Cardiac fibroblast (primary cell): ENCODE results near the gene OTUB1.

ENCODE experiments used
- DNase-seq, 2 donors: peaks; one replicate each; pipeline versions ENCODE4 v3.0.0 to v3.0.0-alpha.2; 2010; ENCODE audit warnings: low read depth in 2 of 2
- H3K4me3 ChIP-seq, 2 donors: replicated peaks in 1 of 2; 1 replicate in 1 of 2; 2 replicates in 1 of 2; pipeline ENCODE4 v1.5.1; 2011; ENCODE audit warnings: low read depth in 2 of 2, low read length in 2 of 2, mild to moderate bottlenecking in 2 of 2, moderate library complexity in 1 of 2
- CTCF ChIP-seq: IDR thresholded peaks from one replicate; pipeline ENCODE4 v1.5.1; 2011; ENCODE audit warnings: low read depth, mild to moderate bottlenecking, low read length, inconsistent platforms

OTUB1 gene

GRCh38 chr11:64028398-64029115 lies 42.3 kb downstream of the OTUB1 start:
- no peak for TF ChIP-seq CTCF
- DNase-seq: peak in 1 of 2 donors; percentile 30
- H3K4me3 ChIP-seq: no peak overlapping the region

DNA sequence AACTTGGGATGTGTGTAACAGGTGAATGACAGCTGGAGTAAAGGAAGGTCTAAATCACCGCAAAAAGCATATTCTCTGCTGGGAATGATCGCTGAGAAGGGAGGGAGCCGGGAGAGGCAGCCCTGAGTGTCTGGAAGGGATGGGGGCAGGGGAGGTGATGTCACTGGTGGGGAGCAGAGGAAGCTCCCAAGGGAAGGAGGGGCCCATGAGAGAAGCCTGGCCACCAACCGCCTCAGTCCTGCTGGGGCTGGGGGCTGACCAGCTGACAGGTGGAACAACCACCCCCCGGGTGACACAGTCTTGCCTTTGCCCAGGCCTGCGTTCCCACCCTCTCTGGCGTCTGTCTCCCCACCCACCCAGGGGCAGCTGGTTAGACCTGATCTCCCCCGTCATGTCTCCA lies 43.5 kb downstream of the OTUB1 start:
- DNase-seq: no peak
- TF ChIP-seq CTCF: no peak
- no peak overlapping the region for H3K4me3 ChIP-seq

DNA sequence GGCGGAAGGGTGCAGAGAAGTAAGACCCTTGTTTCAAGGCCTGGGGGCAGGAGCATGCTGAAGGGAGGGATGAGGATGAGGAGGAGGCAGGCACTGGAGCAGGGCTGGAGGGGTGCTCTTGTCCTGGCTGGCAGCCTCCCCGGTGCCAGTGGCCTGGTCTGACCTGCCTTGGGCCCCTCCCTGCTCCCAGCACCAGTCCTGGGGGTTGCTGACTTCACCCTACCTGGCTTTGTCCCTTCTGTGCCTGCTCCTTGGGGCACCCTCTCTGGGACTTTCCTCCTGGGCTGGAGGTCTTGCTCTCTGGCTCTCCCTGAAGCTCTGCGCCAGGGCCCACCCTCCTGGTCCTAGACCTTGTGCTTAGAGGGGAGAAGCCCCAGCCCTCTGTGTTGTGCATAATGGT lies 44.8 kb downstream of the OTUB1 start:
- no peak for DNase-seq
- TF ChIP-seq CTCF: no peak
- H3K4me3 ChIP-seq: no peak overlapping the region

- no peak overlapping the region for H3K4me3 ChIP-seq
- DNase-seq: peak in 1 of 2 donors; percentile 48
- TF ChIP-seq CTCF: no peak
Observed at GRCh38 chr11:64032050-64032449, 45.8 kb downstream of the OTUB1 start.

GRCh38 chr11:64034411-64034811 lies 48.2 kb downstream of the OTUB1 start:
- H3K4me3 ChIP-seq: no peak overlapping the region
- DNase-seq: no peak
- TF ChIP-seq CTCF: no peak

GRCh38 chr11:64035081-64035524 lies 48.9 kb downstream of the OTUB1 start:
- no peak overlapping the region for H3K4me3 ChIP-seq
- DNase-seq: no peak
- TF ChIP-seq CTCF: no peak

DNA sequence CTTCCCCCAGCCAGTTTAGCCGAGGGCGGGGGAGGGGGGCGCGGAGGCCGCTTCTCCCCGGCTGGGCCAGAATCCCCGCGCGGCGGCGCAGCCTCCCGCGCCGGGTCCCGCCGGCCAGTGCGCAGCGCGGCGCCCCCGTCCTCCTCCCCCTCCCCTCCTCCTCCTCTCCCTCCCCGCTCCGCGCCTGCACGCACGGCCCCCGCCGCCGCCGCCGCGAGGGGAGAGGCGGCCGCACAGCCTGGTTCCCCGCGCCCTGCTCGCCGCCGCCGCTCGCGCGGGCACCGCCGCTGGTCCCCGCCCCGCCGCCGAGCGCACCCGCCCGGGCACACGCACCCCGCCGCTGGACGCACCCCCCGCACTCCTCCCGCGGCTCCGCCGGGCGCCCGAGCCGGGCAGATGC lies 49.3 kb downstream of the OTUB1 start, which contains the start of gene FLRT1:
FLRT1 (plus strand) TSS at position 356 of the 400 bp plus-strand sequence. CDS start 80,337 bp downstream, outside the sequence.
- TF ChIP-seq CTCF: no peak
- DNase-seq: no peak
- peak within 1 kb of the TSS; percentile 17 to 28 for H3K4me3 ChIP-seq
